Neural cell (in vitro differentiated cells): ENCODE measurements around the gene SH3RF2.

Source experiments
- CTCF ChIP-seq: fragments of 450-650 bp; IDR thresholded peaks from 2 replicates; pipeline ENCODE4 v1.5.1; 2014; ENCODE audit warnings: antibody characterized with exemption, mild to moderate bottlenecking, moderate library complexity; ENCODE audit not compliant: poor library complexity, severe bottlenecking
- EP300 ChIP-seq: fragments of 450-650 bp; conservative IDR thresholded peaks from 2 replicates; pipeline ENCODE4 v1.6.1; 2014; ENCODE audit warnings: antibody characterized with exemption, mild to moderate bottlenecking, moderate library complexity; ENCODE audit not compliant: poor library complexity, severe bottlenecking
- EZH2 ChIP-seq: fragments of 200-600, 300-800 bp; shearing (Covaris generic), sonication (generic); IDR thresholded peaks from 2 replicates; pipeline ENCODE4 v1.6.1; 2014; ENCODE audit warnings: antibody characterized with exemption, low read length, borderline replicate concordance, mild to moderate bottlenecking; ENCODE audit not compliant: insufficient read depth, poor library complexity, severe bottlenecking
- MXI1 ChIP-seq: fragments of 450-650 bp; conservative IDR thresholded peaks from 2 replicates; pipeline ENCODE4 v1.6.1; 2014; ENCODE audit warnings: antibody characterized with exemption, mild to moderate bottlenecking; ENCODE audit not compliant: poor library complexity, severe bottlenecking
- POLR2AphosphoS5 ChIP-seq: IDR thresholded peaks from 2 replicates; pipeline ENCODE4 v1.6.1; 2012
- REST ChIP-seq: IDR thresholded peaks from 2 replicates; pipeline ENCODE4 v1.6.1; 2012; ENCODE audit warnings: borderline replicate concordance
- SMC3 ChIP-seq: fragments of 450-650 bp; conservative IDR thresholded peaks from 2 replicates; pipeline ENCODE4 v1.6.1; 2014; ENCODE audit warnings: antibody characterized with exemption, mild to moderate bottlenecking, moderate library complexity; ENCODE audit not compliant: poor library complexity
- TAF1 ChIP-seq: IDR thresholded peaks from 2 replicates; pipeline ENCODE4 v1.6.1; 2012; ENCODE audit warnings: low read depth

GRCh38 chr5:145960166-145960565 is 23.8 kb downstream of the SH3RF2 start:
- TF ChIP-seq CTCF = no peak
- no peak for TF ChIP-seq SMC3
- TF ChIP-seq POLR2AphosphoS5 = no peak
- TF ChIP-seq MXI1 = no peak
- TF ChIP-seq EZH2 = no peak
- TF ChIP-seq EP300 = no peak
- TF ChIP-seq TAF1 = no peak
- no peak for TF ChIP-seq REST
